HepG2 (cell line): ENCODE data around the gene PDE4DIP.
"Not testable (repeated sequence)": the region's sequence is repeated elsewhere in the genome, so short reads cannot be mapped to it uniquely, and the experiment has no call there.

ENCODE experiments used
- ELF1 ChIP-seq: sonication (generic); formaldehyde crosslinking; IDR thresholded peaks from 2 replicates; pipeline ENCODE4 v1.4.0; 2020; ENCODE audit warnings: missing genetic modification reagents
- FOXK1 ChIP-seq: sonication (generic); formaldehyde crosslinking; IDR thresholded peaks from 2 replicates; pipeline ENCODE4 v1.4.0; 2020; ENCODE audit warnings: low read depth, missing genetic modification reagents, borderline replicate concordance
- FOXP1 ChIP-seq, 2 experiments: fragments of 450-650 bp in 1 of 2; IDR thresholded peaks; 2 replicates each; pipeline ENCODE4 v1.6.1; 2017 to 2018; ENCODE audit warnings: antibody characterized with exemption in 1 of 2
- MXI1 ChIP-seq: IDR thresholded peaks from 3 replicates; pipeline ENCODE4 v1.6.1; 2012; ENCODE audit warnings: low read depth, low read length, inconsistent platforms, borderline replicate concordance
- SP5 ChIP-seq: IDR thresholded peaks from 2 replicates; pipeline ENCODE4 v1.6.1; 2016; ENCODE audit warnings: low read depth, borderline replicate concordance
- ZNF124 ChIP-seq: sonication (generic); formaldehyde crosslinking; IDR thresholded peaks from 2 replicates; pipeline ENCODE4 v1.4.0; 2020; ENCODE audit warnings: missing genetic modification reagents
- ZNF30 ChIP-seq: sonication (generic); formaldehyde crosslinking; IDR thresholded peaks from 2 replicates; pipeline ENCODE4 v1.5.0; 2020; ENCODE audit warnings: mild to moderate bottlenecking, missing genetic modification reagents
- ZNF589 ChIP-seq: sonication (generic); formaldehyde crosslinking; conservative IDR thresholded peaks from 2 replicates; pipeline ENCODE4 v1.8.0; 2022; ENCODE audit warnings: mild to moderate bottlenecking, moderate library complexity, missing genetic modification reagents
- TF ChIP-seq, protein P1 (sequence below): sonication (generic); formaldehyde crosslinking; IDR thresholded peaks from 2 replicates; pipeline ENCODE4 v1.5.0; 2020; ENCODE audit warnings: mild to moderate bottlenecking, missing genetic modification reagents, moderate library complexity

DNA sequence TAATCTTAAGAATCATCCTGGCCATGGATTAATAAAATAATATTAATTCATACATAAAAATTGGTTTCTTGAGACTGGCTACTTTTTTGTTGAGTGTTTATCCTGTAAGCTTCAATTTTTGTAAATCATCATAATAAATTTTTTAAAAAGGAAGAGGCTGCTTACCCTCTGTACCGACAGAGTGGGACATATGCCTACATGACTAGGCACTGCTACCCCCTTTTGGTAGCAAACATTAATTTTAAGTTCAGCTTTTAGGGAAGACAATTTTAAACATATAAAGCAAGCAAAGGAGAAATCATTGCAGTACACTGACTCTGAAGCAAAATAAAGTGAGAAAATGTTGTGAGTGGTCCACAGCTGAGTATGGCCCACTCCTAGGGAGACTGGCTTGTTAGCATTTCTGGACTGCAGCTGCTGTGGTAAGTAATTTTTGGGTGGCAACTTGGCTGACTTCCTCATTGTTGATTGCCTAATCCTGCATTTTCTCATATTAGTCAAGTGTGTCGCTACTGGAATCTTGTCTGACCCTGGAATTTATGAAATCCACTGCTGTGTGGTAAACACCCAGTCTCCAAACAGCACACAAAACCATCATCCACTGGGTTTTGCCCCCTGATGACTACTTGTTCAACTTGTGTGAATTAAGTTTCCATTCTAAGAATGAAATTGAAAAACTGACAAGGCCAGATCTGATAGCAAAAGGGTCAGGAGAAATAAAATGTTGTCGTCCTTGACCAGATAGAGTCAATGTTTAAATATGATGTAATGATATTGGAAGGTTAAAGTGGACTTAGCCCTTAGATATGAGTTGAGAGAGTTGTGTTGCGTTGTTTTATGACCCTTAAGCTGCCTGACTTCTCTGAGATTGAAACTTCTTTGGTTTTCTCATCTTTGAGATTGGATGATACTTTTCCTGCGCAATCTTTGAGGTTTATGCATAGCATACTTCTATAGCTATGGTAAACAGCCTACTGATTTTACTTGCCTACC is 50.4 kb downstream of the PDE4DIP start:
- not testable (repeated sequence) for TF ChIP-seq FOXK1 (CRISPR knock-in tag); FOXP1 (IDR thresholded peaks at IDR 0.05); FOXP1 (CRISPR knock-in tag; IDR thresholded peaks at IDR 0.05); ZNF30 (CRISPR knock-in tag); ZNF124 (CRISPR knock-in tag); MXI1; SP5 (CRISPR knock-in tag); ELF1 (CRISPR knock-in tag); ZNF589
- TF ChIP-seq, protein P1, sequence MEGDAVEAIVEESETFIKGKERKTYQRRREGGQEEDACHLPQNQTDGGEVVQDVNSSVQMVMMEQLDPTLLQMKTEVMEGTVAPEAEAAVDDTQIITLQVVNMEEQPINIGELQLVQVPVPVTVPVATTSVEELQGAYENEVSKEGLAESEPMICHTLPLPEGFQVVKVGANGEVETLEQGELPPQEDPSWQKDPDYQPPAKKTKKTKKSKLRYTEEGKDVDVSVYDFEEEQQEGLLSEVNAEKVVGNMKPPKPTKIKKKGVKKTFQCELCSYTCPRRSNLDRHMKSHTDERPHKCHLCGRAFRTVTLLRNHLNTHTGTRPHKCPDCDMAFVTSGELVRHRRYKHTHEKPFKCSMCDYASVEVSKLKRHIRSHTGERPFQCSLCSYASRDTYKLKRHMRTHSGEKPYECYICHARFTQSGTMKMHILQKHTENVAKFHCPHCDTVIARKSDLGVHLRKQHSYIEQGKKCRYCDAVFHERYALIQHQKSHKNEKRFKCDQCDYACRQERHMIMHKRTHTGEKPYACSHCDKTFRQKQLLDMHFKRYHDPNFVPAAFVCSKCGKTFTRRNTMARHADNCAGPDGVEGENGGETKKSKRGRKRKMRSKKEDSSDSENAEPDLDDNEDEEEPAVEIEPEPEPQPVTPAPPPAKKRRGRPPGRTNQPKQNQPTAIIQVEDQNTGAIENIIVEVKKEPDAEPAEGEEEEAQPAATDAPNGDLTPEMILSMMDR (CRISPR knock-in tag): not testable (repeated sequence)
